ENCODE measurements around the gene REM1. TPM values are rescaled to one million over a fixed set of nuclear protein-coding genes. Genes with fewer than 3 reads are reported as not detected.

REM1 gene
- total RNA-seq, 2 donors from 2014 or later, result 0.66 to 1.0 TPM

- DNase-seq, result no peak
- Histone ChIP-seq H3K4me3 (no peak overlapping the region), H3K27ac (peak overlapping the region in 1 of 4 donors; percentile 48), H3K27me3 (no peaks in the 10 kb centered on the region), H3K36me3 (replicated peaks in 1 of 2; ENCODE audit: insufficient read depth in 1 of 2, low read depth in 2 of 2) (peaks cover 0 to 15% of the 10 kb centered on the region in 2 donors), H3K9me3 (no peaks in the 10 kb centered on the region), H3K4me1 (peaks cover 57% of the 10 kb centered on the region)
- WGBS, 2 donors, result 67 to 84% methylated on average over 6 of the region's 6 CpGs
- TF ChIP-seq CTCF (IDR thresholded peaks at IDR 0.05) (no peak), POLR2A (IDR thresholded peaks at IDR 0.05) (no peak)
- no peak for ATAC-seq
- intact Hi-C loops (cut with DNase I), result no loop called here
These were observed 47.6 kb downstream of the REM1 start for GRCh38 chr20:31522731-31523130.

GRCh38 chr20:31523361-31524283 lies 48.5 kb downstream of the REM1 start:
- Histone ChIP-seq H3K4me3 (no peak overlapping the region), H3K36me3 (replicated peaks in 1 of 2; ENCODE audit: insufficient read depth in 1 of 2, low read depth in 2 of 2) (peaks cover 5 to 21% of the 10 kb centered on the region in 2 donors), H3K9me3 (no peaks in the 10 kb centered on the region), H3K4me1 (peaks cover 53% of the 10 kb centered on the region), H3K27me3 (no peaks in the 10 kb centered on the region), H3K27ac (peak overlapping the region in 2 of 4 donors; percentile 26 to 48)
- WGBS, 2 donors, result 73 to 79% methylated on average over 8 of the region's 8 CpGs
- DNase-seq (peak in 1 of 4 donors; percentile 59), ATAC-seq (no peak)
- TF ChIP-seq POLR2A (IDR thresholded peaks at IDR 0.05), result no peak
- TF ChIP-seq CTCF (IDR thresholded peaks at IDR 0.05), result no peak
- intact Hi-C loops (cut with DNase I), result no loop called here

GRCh38 chr20:31527266-31527665 lies 52.2 kb downstream of the REM1 start:
- H3K9me3 ChIP-seq, result no peaks in the 10 kb centered on the region
- H3K36me3 ChIP-seq (replicated peaks in 1 of 2; ENCODE audit: insufficient read depth in 1 of 2, low read depth in 2 of 2), result peaks cover 15 to 31% of the 10 kb centered on the region in 2 donors
- H3K4me3 ChIP-seq, result no peak overlapping the region
- DNase-seq (no peak), ATAC-seq (no peak)
- intact Hi-C loops (cut with DNase I), result no loop called here
- peaks cover 17% of the 10 kb centered on the region for H3K4me1 ChIP-seq
- WGBS, 2 donors, result 83 to 89% methylated on average over 6 of the region's 6 CpGs
- H3K27me3 ChIP-seq, result no peaks in the 10 kb centered on the region
- TF ChIP-seq POLR2A (IDR thresholded peaks at IDR 0.05) (no peak), CTCF (IDR thresholded peaks at IDR 0.05) (no peak)
- H3K27ac ChIP-seq, result no peak overlapping the region

Other genes starting within 250 kb of the REM1 start
- not detected for gene DEFB115, start 217.6 kb upstream of the REM1 start, total RNA-seq
- gene DEFB116, start 166.7 kb upstream of the REM1 start, total RNA-seq, result not detected
- not detected for gene DEFB118, start 106.7 kb upstream of the REM1 start, total RNA-seq
- not detected for gene DEFB119, start 84.7 kb upstream of the REM1 start, total RNA-seq
- not detected for gene DEFB121, start 69.1 kb upstream of the REM1 start, total RNA-seq
- gene DEFB123, start 34.7 kb upstream of the REM1 start, total RNA-seq, result not detected
- gene DEFB124, start 161 bp upstream of the REM1 start, total RNA-seq, result not detected
- gene HM13, start 39.2 kb downstream of the REM1 start, total RNA-seq, result 10 to 100 TPM; 73.2 to 79.4 TPM
- 100 to 1,000 TPM; 169 to 245 TPM for gene ID1, start 130.0 kb downstream of the REM1 start, total RNA-seq
- not detected for gene COX4I2, start 162.6 kb downstream of the REM1 start, total RNA-seq
- gene BCL2L1, start 247.6 kb downstream of the REM1 start, total RNA-seq, result 100 to 1,000 TPM in 1 of 2 donors, 10 to 100 TPM in 1; 96.2 to 103 TPM

Data from body of pancreas (tissue), 4 donors.